Suprapubic skin (tissue), 4 donors: Measurements from ENCODE around the gene SYNPO2L.
"Not testable (repeated sequence)": the region's sequence is repeated elsewhere in the genome, so short reads cannot be mapped to it uniquely, and the experiment has no call there.

Experiments
- CTCF ChIP-seq, 2 donors: fragments of 200-600 bp in 1 of 2; fragments of 450-650 bp in 1 of 2; sonication (generic) in 1 of 2; IDR thresholded peaks; one replicate each; pipeline ENCODE4 v1.5.1; 2016 to 2019; ENCODE audit warnings: antibody characterized with exemption in 2 of 2, mild to moderate bottlenecking in 1 of 2, moderate library complexity in 1 of 2
- POLR2A ChIP-seq, 2 donors: fragments of 450-650 bp; IDR thresholded peaks; one replicate each; pipeline ENCODE4 v1.6.1; 2017; ENCODE audit warnings: antibody characterized with exemption in 2 of 2, mild to moderate bottlenecking in 2 of 2, moderate library complexity in 2 of 2
- POLR2AphosphoS5 ChIP-seq, 3 donors: sonication (generic); formaldehyde crosslinking; IDR thresholded peaks; one replicate each; pipeline ENCODE4 v1.6.1; 2017; ENCODE audit warnings: antibody characterized with exemption in 3 of 3

GRCh38 chr10:73665581-73665980, 9.8 kb upstream of the SYNPO2L start:
- not testable (repeated sequence) for TF ChIP-seq CTCF, POLR2A, POLR2AphosphoS5 (IDR thresholded peaks at IDR 0.05)
